Gastrocnemius medialis (tissue), 4 donors: ENCODE data around the gene COPS8.

Experiments used
- CTCF ChIP-seq, 5 experiments: fragments of 450-650 bp in 3 of 5; fragments of 200-600 bp in 2 of 5; sonication (generic) in 2 of 5; IDR thresholded peaks in 4 of 5; conservative IDR thresholded peaks in 1 of 5; 1 replicate in 4 of 5; 2 replicates in 1 of 5; pipeline ENCODE4 v1.5.1; 2016 to 2019; ENCODE audit warnings: antibody characterized with exemption in 5 of 5, mild to moderate bottlenecking in 3 of 5, moderate library complexity in 3 of 5
- POLR2A ChIP-seq, 2 donors: fragments of 450-650 bp; IDR thresholded peaks; one replicate each; pipeline ENCODE4 v1.6.1; 2017; ENCODE audit warnings: antibody characterized with exemption in 2 of 2, mild to moderate bottlenecking in 2 of 2, moderate library complexity in 2 of 2

- TF ChIP-seq CTCF (IDR thresholded peaks at IDR 0.05 in 4 of 5, conservative IDR thresholded peaks at IDR 0.05 in 1 of 5) (no peak), POLR2A (IDR thresholded peaks at IDR 0.05) (no peak)
Measured at GRCh38 chr2:237113026-237113795, 27.5 kb downstream of the COPS8 start.
